GM18951 (cell line): ENCODE results near the gene CLCN4.

ENCODE experiments used
- POLR2A ChIP-seq: IDR thresholded peaks from 4 replicates; pipeline ENCODE4 v1.6.1; 2011; ENCODE audit warnings: mild to moderate bottlenecking; ENCODE audit not compliant: insufficient read length, insufficient read depth; ENCODE audit errors: extremely low read depth
- in situ Hi-C: fragments of 300-500 bp; cut with MboI; formaldehyde crosslinking; loops from one replicate; pipeline ENCODE4 v1.12.0; 2022; ENCODE audit warnings: low sequenced_read_pairs, mixed read lengths, inconsistent platforms; ENCODE audit not compliant: unreplicated experiment

The CLCN4 gene

DNA sequence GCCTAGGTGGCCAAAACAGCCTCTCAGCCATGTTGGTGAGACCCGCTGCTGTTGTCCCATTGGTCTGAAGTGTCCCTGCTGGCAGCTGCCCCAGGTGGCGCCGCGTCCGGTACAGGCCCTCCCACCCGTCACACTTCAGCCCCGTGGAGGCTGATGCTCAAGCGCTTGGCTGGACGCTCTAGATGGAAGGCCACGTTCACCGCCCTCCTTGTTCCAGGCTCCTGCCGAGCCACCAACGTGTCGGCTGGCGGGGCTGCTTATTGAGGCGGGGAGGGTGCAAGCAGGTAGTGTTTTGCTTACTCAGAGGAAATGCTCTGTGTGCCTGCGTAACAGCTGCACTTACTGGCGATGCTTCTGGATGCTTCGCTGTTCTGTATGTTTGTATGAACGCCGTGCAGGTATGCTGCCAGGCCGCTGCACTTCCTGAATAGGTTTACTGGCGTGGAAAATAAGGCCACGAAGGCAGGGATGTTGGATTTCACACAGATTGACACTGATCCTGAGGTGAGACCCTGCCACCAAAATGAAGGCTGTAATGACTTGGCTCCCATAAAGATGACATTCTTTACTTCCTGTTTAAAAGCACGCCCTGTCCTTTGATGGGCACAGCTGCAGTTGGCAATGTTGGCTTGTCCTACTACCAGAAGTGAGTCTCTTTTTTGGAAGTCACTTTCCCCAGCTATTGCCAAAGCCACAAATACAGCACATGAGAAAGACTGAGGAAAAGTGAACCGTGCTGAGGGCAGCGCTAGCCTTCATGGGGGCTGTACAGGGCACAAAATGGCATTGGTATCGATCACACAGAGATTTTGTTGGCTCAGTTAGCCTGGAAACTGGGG lies 21.0 kb upstream of the CLCN4 start:
- in situ Hi-C loops: no loop called here
- TF ChIP-seq POLR2A: no peak

DNA sequence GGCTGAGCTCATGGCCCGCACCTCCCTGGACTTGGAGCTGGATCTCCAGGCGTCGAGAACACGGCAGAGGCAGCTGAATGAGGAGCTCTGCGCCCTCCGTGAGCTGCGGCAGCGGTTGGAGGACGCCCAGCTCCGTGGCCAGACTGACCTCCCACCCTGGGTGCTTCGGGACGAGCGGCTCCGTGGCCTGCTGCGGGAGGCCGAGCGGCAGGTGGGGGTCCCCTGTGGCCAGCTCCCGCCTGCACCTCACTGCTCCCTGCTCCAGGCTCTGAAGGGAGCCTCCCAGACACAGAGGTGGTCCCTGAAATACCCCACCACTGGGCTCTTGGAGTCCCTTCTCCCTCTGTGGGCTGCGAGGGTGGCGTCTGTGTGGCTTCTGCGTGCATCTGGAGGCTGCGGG lies 18.0 kb upstream of the CLCN4 start:
- in situ Hi-C loops: no loop called here
- no peak for TF ChIP-seq POLR2A

DNA sequence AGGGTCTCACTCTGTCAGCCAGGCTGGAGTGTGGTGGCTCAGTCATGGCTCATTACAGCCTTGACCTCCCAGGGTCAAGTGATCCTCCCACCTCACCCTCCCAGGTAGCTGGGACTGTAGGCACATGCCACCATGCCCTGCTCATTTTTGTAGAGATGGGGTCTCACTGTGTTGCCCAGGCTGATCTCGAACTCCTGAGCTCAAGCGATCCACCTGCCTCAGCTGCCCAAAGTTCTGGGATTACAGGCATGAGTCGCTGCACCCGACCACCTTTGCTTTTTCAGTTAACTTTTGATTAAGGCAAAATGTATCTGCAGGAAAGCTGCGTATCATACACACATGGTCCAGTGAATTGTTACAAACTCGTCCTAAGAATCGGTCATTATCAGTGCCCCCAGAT lies 16.5 kb upstream of the CLCN4 start:
- TF ChIP-seq POLR2A: no peak
- in situ Hi-C loops: no loop called here

DNA sequence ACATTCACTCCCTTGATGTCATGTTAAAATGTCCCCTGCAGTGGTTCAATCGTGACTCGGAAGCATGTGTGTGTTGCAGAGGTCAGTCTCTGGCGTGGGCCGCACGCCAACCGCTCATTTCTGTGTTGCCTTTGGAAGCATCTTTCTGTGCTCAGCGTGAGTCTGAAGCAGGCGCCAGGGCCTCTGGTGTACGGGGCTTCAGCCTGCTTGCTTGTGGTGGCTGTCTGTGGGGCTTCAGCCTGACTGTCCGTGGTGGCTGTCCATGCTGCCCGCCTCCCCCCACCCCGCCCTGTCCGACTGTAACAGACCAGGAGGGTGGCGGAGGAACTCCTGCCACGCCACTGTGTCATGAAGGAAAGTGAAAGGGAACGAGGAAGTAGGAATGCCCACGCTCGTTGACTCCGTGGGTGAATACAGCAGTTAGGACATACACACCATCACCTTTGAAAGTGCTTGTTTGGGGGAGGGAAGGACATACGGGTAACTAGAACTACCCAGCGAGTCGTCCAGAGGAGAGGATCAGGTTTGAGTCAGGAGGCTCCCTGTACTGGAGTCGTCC lies 14.7 kb upstream of the CLCN4 start:
- TF ChIP-seq POLR2A: no peak

DNA sequence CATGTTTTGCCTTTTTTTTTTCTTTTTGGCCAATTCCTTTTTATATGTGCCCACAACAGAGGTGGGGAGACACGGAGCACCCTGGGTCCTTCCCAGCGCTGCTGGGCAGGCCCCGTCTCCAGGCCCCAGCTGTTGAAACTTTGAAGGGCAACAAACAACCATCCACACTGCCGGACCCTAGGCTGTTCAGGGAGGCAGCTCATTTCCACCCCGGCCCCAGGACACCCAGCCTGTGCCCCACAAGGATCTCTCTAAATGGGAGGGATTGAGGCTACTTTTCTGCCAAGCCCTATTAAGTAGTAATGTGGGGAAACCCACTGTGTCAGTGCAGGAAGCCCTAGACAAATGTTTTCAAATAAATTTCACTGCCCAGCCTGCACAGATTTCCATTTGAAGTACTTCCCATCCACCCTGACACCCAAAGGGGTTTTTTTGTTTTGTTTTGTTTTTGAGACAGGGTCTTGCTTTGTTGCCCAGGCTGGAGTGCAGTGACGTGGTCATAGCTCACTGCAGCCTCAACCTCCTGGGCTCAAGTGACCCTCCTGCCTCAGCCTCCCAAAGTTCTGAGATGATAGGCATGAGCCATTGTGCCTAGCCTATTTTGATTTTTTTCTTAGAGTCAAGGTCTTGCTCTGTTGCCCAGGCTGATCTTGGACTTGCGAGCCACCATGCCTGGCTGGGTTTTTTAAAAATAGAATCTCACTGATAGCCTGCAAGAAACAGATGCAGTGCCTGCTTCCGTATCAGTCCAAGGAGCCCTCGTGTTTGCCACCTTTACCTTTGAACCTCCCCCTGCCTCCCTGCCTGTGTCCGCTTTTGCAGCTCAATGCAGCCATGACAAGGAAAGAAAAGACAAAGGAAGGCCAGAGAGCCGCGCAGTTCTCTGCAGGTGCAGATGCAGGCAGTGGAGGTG lies 13.4 kb upstream of the CLCN4 start:
- in situ Hi-C loops: no loop called here
- no peak for TF ChIP-seq POLR2A

More for the DNA sequence above, 14.7 kb upstream of the CLCN4 start:
- in situ Hi-C loops: no loop called here

DNA sequence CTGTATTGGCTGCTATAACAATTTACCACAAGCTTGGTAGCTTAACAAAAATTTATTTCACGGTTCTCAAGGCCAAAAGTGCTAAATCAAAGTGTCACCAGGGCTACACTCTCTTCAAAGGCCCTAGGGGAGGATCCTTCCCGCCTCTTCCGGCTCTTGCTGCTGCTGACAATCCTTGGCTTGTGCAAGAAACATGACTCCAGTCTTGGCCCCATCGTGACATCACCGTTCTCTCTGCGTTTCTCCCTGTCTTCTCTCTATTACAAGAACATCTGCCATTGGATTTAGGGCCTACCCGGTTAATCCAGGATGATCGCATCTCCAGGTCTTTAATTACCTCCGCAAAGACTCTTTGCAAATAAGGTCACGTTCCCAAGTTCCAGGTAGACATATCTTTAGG lies 10.4 kb upstream of the CLCN4 start:
- in situ Hi-C loops: no loop called here
- TF ChIP-seq POLR2A: no peak

DNA sequence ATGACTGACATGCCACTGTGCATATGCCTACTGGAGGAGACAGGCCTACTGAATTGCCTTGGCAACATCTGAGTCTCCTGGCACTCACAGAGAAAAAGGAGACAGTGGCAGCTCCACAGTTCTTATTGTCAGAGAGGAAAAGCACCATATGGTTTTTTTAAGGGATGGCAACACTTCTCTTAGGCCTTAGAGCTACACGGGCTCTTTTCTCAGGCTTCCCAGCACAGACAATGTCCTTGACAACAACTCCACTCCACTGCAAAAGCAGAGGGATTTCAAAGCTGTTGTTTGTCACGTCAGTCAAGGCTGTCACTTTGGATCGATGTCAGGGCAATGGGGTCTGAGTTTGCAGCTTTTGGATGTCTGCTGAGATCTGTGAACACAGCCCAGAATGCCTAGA lies 4.7 kb upstream of the CLCN4 start:
- in situ Hi-C loops: no loop called here
- no peak for TF ChIP-seq POLR2A

DNA sequence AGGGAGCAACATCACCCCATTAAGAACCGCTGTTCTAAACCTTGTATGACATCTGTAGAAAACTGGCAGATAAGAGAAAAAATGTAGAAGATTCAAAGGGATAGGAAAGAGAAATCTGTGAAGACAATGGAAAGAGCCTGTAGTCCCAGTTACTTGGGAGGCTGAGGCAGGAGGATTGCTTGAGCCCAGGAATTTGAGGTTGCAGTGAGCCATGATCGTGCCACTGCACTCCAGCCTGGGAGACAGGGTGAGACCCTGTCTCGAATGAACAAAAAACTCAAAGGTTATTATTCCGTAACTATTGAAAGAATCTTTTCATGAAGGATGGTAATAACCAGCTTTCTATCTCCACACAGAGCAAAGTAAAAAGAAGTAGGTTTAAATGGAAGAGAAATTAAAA lies 1.6 kb upstream of the CLCN4 start:
- no peak for TF ChIP-seq POLR2A
- in situ Hi-C loops: no loop called here

DNA sequence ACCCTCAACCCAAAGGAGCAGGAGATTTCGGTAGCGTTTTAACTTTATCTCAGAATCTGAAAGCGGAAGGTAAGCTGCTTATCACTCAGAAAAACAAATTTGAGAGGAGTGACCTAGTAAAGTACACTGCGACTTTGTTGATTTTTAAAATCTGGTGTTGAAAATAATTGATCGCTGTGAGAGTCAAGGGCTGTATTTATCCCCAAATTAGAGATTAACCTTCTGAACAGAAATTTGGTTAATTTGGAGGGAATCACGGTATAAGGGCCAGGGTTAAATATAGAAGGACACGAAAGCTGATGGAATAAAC lies 212 bp downstream of the CLCN4 start:
- in situ Hi-C loops: no loop called here
- no peak for TF ChIP-seq POLR2A

DNA sequence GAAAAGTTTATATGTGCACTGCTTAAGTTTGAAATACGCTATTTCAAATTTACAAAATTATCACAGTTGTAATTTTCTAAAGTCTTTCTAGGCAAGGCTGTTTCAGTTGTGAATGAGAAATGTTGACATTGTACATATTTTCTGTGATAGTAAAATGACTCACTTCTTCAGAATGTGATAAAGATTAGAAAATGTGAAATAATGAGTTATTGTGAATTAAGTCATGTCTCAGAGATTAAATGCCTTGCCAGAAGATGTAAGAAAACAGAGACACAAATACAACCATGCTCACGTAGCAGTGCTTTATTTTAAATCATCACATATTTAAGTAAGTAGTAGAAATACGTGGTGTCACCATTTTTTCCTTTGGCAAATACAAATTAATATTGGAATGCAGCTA lies 768 bp downstream of the CLCN4 start:
- in situ Hi-C loops: no loop called here
- TF ChIP-seq POLR2A: no peak

DNA sequence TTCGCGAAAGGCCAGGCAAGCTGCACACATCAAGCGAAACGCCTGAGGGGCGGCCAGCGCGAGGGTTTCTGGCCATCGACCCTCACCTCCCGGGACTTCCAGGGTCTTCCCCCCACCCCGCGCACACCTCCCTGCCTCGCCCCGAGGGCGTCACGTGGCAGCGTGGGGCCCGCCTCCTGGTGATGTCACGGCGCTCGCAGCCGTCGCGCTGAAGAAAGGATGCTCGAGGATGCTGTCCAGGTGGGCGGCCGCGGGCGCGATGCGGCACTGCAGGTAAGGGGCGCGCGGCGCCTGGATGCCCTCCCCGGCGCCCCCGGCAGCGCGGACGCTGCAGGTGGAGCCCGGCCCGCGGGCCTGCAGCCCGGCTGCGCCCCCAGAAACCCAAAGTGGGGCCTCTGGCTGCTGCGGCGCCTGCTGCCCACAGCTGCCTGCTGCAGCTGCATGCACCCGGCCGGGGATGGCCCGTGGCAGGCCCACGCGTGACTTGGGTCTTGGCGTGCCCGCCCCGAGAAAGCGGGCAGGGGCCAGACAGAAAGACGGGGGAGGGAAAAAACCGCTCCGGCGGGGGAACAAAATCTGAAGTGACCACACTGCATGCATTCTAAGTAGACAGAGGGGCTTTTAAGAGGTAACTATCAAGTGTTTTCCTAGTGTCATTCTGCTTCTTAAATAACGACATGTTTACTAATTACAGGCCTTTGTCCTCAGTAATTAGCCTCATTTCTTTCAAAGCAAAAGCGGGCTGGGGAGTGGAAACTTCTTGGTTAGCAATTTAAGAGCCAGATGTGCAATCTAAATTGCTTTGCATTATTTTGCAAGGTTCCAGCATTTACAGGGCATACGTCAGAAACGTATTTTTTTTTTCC lies 1.7 kb downstream of the CLCN4 start:
- no peak for TF ChIP-seq POLR2A
- in situ Hi-C loops: no loop called here

DNA sequence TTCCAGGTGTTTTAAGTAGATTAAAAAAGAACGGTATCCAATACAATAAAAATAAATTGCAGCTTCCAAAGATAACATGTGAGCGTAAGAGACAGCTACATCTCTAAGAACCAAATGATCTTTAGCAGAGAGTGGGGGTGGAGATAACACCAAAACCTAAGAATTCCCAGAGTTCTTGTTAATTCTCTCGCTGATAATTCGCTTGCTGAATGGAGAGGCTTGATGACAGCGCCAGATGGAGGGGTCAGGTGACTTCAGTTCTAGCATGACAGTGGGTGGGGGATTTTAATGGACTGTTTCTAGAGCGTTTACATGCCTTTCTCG lies 2.3 kb downstream of the CLCN4 start:
- TF ChIP-seq POLR2A: no peak
- in situ Hi-C loops: no loop called here

DNA sequence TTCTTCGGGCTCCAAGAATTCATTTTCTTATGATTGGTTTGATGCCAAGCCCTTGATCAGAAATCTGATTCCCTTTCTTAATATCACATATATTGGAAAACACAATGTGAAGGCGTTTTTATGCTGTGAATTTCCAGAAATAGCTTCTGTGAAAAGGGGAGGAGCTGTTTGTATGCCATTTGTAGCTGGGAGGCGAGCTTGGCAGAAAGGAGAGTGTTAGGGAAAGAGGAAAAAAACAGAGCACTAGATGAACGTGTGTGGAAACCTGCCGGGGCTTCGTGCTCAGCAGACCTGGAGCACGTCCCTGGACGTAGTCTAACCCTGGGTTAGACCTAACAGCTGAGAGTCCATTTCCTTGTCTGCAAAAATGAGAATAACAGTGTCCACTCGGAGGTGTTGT lies 3.4 kb downstream of the CLCN4 start:
- in situ Hi-C loops: no loop called here
- no peak for TF ChIP-seq POLR2A
